WI38 (cell line): Measurements from ENCODE around the gene PFAS.
A peak's percentile ranks its signal among the peaks of the same experiment; 100 is the strongest.

Experiments
- H3K4me3 ChIP-seq: 2 replicates; pipeline ENCODE4 v1.5.1; 2011; ENCODE audit warnings: low read depth, mild to moderate bottlenecking, control low read depth, low read length
- CTCF ChIP-seq: IDR thresholded peaks from 2 replicates; pipeline ENCODE4 v1.5.1; 2012; ENCODE audit warnings: low read depth, mild to moderate bottlenecking, control low read depth, low read length

The PFAS gene

GRCh38 chr17:8220783-8221662 is 28.1 kb upstream of the PFAS start:
- TF ChIP-seq CTCF, result no peak
- peak overlapping the region; percentile 69 for H3K4me3 ChIP-seq

- H3K4me3 ChIP-seq, result peak overlapping the region; percentile 69
Measured at GRCh38 chr17:8221663-8222379, 27.3 kb upstream of the PFAS start.

GRCh38 chr17:8222380-8222629 is 26.8 kb upstream of the PFAS start:
- peak overlapping the region; percentile 69 for H3K4me3 ChIP-seq
- no peak for TF ChIP-seq CTCF

More at GRCh38 chr17:8221663-8222379, 27.3 kb upstream of the PFAS start:
- no peak for TF ChIP-seq CTCF

GRCh38 chr17:8222630-8223355 is 26.3 kb upstream of the PFAS start:
- peak overlapping the region; percentile 69 for H3K4me3 ChIP-seq
- no peak for TF ChIP-seq CTCF

GRCh38 chr17:8223356-8224126 is 25.5 kb upstream of the PFAS start:
- no peak for TF ChIP-seq CTCF
- H3K4me3 ChIP-seq, result peak overlapping the region; percentile 69

GRCh38 chr17:8224891-8225812 is 23.9 kb upstream of the PFAS start:
- H3K4me3 ChIP-seq, result no peak overlapping the region
- TF ChIP-seq CTCF, result no peak
